Naive thymus-derived CD4-positive, alpha-beta T cell (primary cell): Measurements from ENCODE around the gene CHST13. TPM values are rescaled to one million over a fixed set of nuclear protein-coding genes. Genes with fewer than 3 reads are reported as not detected.

Source experiments
- ATAC-seq: fragments of 150-1000 bp; cut with Tn5 transposase; 2 replicates; pipeline ENCODE4 v1.10.0; 2021; ENCODE audit warnings: mild to moderate bottlenecking, moderate library complexity
- CTCF ChIA-PET: fragments of 350-600 bp; sonication (Branson Sonifier 250); formaldehyde crosslinking; loops from one replicate; lab custom pipeline; 2021; ENCODE audit warnings: antibody characterized with exemption; lab: Charles Lee
- POLR2A ChIA-PET: fragments of 350-600 bp; sonication (Branson Sonifier 250); formaldehyde crosslinking; loops from one replicate; lab custom pipeline; 2021; ENCODE audit warnings: antibody characterized with exemption, inconsistent platforms; lab: Charles Lee
- DNase-seq, 9 donors: peaks; one replicate each; pipeline versions ENCODE4 v3.0.0 to v3.0.0-alpha.2; 2020 to 2022; ENCODE audit warnings: mixed read lengths in 1 of 9
- H3K27ac ChIP-seq: one replicate; pipeline ENCODE4 v1.7.0; 2013; ENCODE audit warnings: mild to moderate bottlenecking, low read depth, low read length, moderate library complexity
- H3K27me3 ChIP-seq, 2 donors: one replicate each; pipeline ENCODE4 v1.7.0; 2013; ENCODE audit warnings: low read length in 2 of 2, mild to moderate bottlenecking in 2 of 2, moderate library complexity in 2 of 2; ENCODE audit not compliant: control insufficient read depth in 2 of 2, insufficient read depth in 2 of 2
- H3K36me3 ChIP-seq, 3 experiments: 1 replicate in 2 of 3; 2 replicates in 1 of 3; pipeline ENCODE4 v1.7.0; 2013; ENCODE audit warnings: low read length in 3 of 3, mild to moderate bottlenecking in 3 of 3, moderate library complexity in 1 of 3; ENCODE audit not compliant: insufficient read depth in 3 of 3, control insufficient read depth in 2 of 3
- H3K4me1 ChIP-seq, 2 donors: one replicate each; pipeline ENCODE4 v1.7.0; 2013; ENCODE audit warnings: low read length in 2 of 2, mild to moderate bottlenecking in 2 of 2, moderate library complexity in 1 of 2; ENCODE audit not compliant: control insufficient read depth in 2 of 2, insufficient read depth in 2 of 2
- H3K4me3 ChIP-seq: 2 replicates; pipeline ENCODE4 v1.7.0; 2013; ENCODE audit warnings: mild to moderate bottlenecking, low read length
- H3K9me3 ChIP-seq, 3 experiments: 1 replicate in 2 of 3; 2 replicates in 1 of 3; pipeline ENCODE4 v1.7.0; 2013; ENCODE audit warnings: low read length in 3 of 3; ENCODE audit not compliant: control insufficient read depth in 2 of 3
- H3K27ac Mint-ChIP-seq, 9 donors: one replicate each; pipeline ENCODE4 v1.8.0; 2020 to 2022; ENCODE audit warnings: mixed read lengths in 9 of 9, mild to moderate bottlenecking in 8 of 9, moderate library complexity in 5 of 9, inconsistent platforms in 2 of 9
- H3K27me3 Mint-ChIP-seq, 5 donors: one replicate each; pipeline ENCODE4 v1.8.0; 2021 to 2022; ENCODE audit warnings: mixed read lengths in 5 of 5, mild to moderate bottlenecking in 1 of 5
- H3K36me3 Mint-ChIP-seq, 5 donors: one replicate each; pipeline ENCODE4 v1.8.0; 2020 to 2022; ENCODE audit warnings: mixed read lengths in 5 of 5, mild to moderate bottlenecking in 3 of 5, inconsistent platforms in 1 of 5
- H3K4me1 Mint-ChIP-seq, 7 donors: one replicate each; pipeline ENCODE4 v1.8.0; 2020 to 2022; ENCODE audit warnings: mixed read lengths in 7 of 7, mild to moderate bottlenecking in 3 of 7, inconsistent platforms in 1 of 7
- H3K4me3 Mint-ChIP-seq, 10 donors: one replicate each; pipeline ENCODE4 v1.8.0; 2020 to 2022; ENCODE audit warnings: mild to moderate bottlenecking in 10 of 10, mixed read lengths in 10 of 10, moderate library complexity in 6 of 10, inconsistent platforms in 2 of 10
- H3K9me3 Mint-ChIP-seq, 11 donors: one replicate each; pipeline ENCODE4 v1.8.0; 2020 to 2022; ENCODE audit warnings: mixed read lengths in 11 of 11, mild to moderate bottlenecking in 4 of 11, inconsistent platforms in 1 of 11, moderate library complexity in 1 of 11
- intact Hi-C, 2 donors: fragments of 100-400 bp; cut with micrococcal nuclease; formaldehyde crosslinking; loops; one replicate each; pipeline ENCODE4 v1.15.1; 2023
- polyA plus RNA-seq, 2 donors: library from polyadenylated mRNA; unstranded; fragments of 300-500 nt; fragmentation: Illumina TruSeq; gene quantifications; one replicate each; pipeline ENCODE4 v1.2.3, GENCODE V29; 2021
- total RNA-seq, 6 experiments: library from RNA in 5 of 6; stranded (reverse) in 5 of 6; gene quantifications; 1 replicate in 5 of 6; 2 replicates in 1 of 6; pipeline ENCODE4 v1.2.3 and lab custom pipeline; 2021 to 2026

CHST13 gene
- total and polyA plus RNA-seq, 7 experiments from 2014 or later, result 0.21 to 3.8 (median 0.54) TPM; not detected in 3

- Mint-ChIP-seq H3K27me3 (peaks cover 12 to 23% (median 14%) of the 10 kb centered on the region in 5 donors), H3K9me3 (peaks cover 0 to 2% (median 0%) of the 10 kb centered on the region in 11 donors), H3K4me3 (no peak overlapping the region), H3K4me1 (no peaks in the 10 kb centered on the region), H3K27ac (no peak overlapping the region), H3K36me3 (no peaks in the 10 kb centered on the region)
- intact Hi-C loops, result no loop called here
- CTCF ChIA-PET, result no interaction called here
- Histone ChIP-seq H3K4me1 (no peaks in the 10 kb centered on the region), H3K4me3 (no peak overlapping the region), H3K27ac (no peak overlapping the region), H3K9me3 (no peaks in the 10 kb centered on the region), H3K36me3 (no peaks in the 10 kb centered on the region), H3K27me3 (no peaks in the 10 kb centered on the region)
- no peak for ATAC-seq
- POLR2A ChIA-PET, result no interaction called here
- DNase-seq, result no peak
Measured at GRCh38 chr3:126569390-126569975, 45.5 kb downstream of the CHST13 start.

GRCh38 chr3:126570103-126570541 is 46.2 kb downstream of the CHST13 start:
- peaks cover 0 to 2% (median 0%) of the 10 kb centered on the region in 11 donors for H3K9me3 Mint-ChIP-seq
- Histone ChIP-seq H3K4me1 (no peaks in the 10 kb centered on the region), H3K9me3 (no peaks in the 10 kb centered on the region)

GRCh38 chr3:126571078-126571477 is 47.1 kb downstream of the CHST13 start:
- Mint-ChIP-seq H3K27me3 (peaks cover 0 to 16% (median 6%) of the 10 kb centered on the region in 5 donors), H3K27ac (no peak overlapping the region), H3K4me3 (no peak overlapping the region), H3K36me3 (no peaks in the 10 kb centered on the region), H3K4me1 (no peaks in the 10 kb centered on the region), H3K9me3 (no peaks in the 10 kb centered on the region)
- ATAC-seq (no peak), DNase-seq (no peak)
- Histone ChIP-seq H3K27ac (no peak overlapping the region), H3K4me3 (no peak overlapping the region), H3K27me3 (no peaks in the 10 kb centered on the region), H3K36me3 (no peaks in the 10 kb centered on the region), H3K9me3 (no peaks in the 10 kb centered on the region), H3K4me1 (no peaks in the 10 kb centered on the region)
- CTCF ChIA-PET, result no interaction called here
- intact Hi-C loops, result no loop called here
- POLR2A ChIA-PET, result no interaction called here

More at GRCh38 chr3:126570103-126570541, 46.2 kb downstream of the CHST13 start:
- DNase-seq (no peak), ATAC-seq (no peak)
- intact Hi-C loops, result no loop called here
- Mint-ChIP-seq H3K36me3 (no peaks in the 10 kb centered on the region), H3K27me3 (peaks cover 7 to 23% (median 14%) of the 10 kb centered on the region in 5 donors), H3K4me3 (no peak overlapping the region), H3K4me1 (no peaks in the 10 kb centered on the region), H3K27ac (no peak overlapping the region)
- Histone ChIP-seq H3K27ac (no peak overlapping the region), H3K36me3 (no peaks in the 10 kb centered on the region), H3K4me3 (no peak overlapping the region), H3K27me3 (no peaks in the 10 kb centered on the region)
- CTCF ChIA-PET, result no interaction called here
- POLR2A ChIA-PET, result no interaction called here

- H3K27me3 ChIP-seq, result no peaks in the 10 kb centered on the region
- no peaks in the 10 kb centered on the region for H3K4me1 Mint-ChIP-seq
- H3K4me3 ChIP-seq, result no peak overlapping the region
- CTCF ChIA-PET, result no interaction called here
- DNase-seq, result no peak
- intact Hi-C loops, result no loop called here
- no peaks in the 10 kb centered on the region for H3K36me3 ChIP-seq
- H3K27ac ChIP-seq, result no peak overlapping the region
- no peak for ATAC-seq
- H3K27me3 Mint-ChIP-seq, result peaks cover 0 to 11% (median 5%) of the 10 kb centered on the region in 5 donors
- H3K4me3 Mint-ChIP-seq, result no peak overlapping the region
- no peaks in the 10 kb centered on the region for H3K36me3 Mint-ChIP-seq
- H3K9me3 ChIP-seq, result no peaks in the 10 kb centered on the region
- no peaks in the 10 kb centered on the region for H3K9me3 Mint-ChIP-seq
- POLR2A ChIA-PET, result no interaction called here
- no peaks in the 10 kb centered on the region for H3K4me1 ChIP-seq
- no peak overlapping the region for H3K27ac Mint-ChIP-seq
Measured at GRCh38 chr3:126573492-126574117, 49.6 kb downstream of the CHST13 start.

GRCh38 chr3:126577261-126577660 is 53.3 kb downstream of the CHST13 start:
- Mint-ChIP-seq H3K4me3 (no peak overlapping the region), H3K27me3 (peaks cover 0 to 29% (median 18%) of the 10 kb centered on the region in 5 donors), H3K9me3 (no peaks in the 10 kb centered on the region), H3K36me3 (no peaks in the 10 kb centered on the region), H3K27ac (peak overlapping the region in 1 of 9 donors; percentile 54), H3K4me1 (no peaks in the 10 kb centered on the region)
- no peak overlapping the region for H3K27ac ChIP-seq
- intact Hi-C loops, result no loop called here
- no peaks in the 10 kb centered on the region for H3K4me1 ChIP-seq
- no peak overlapping the region for H3K4me3 ChIP-seq
- no peaks in the 10 kb centered on the region for H3K27me3 ChIP-seq
- ChIA-PET CTCF (no interaction called here), POLR2A (no interaction called here)
- ATAC-seq, result no peak
- H3K9me3 ChIP-seq, result no peaks in the 10 kb centered on the region
- H3K36me3 ChIP-seq, result no peaks in the 10 kb centered on the region
- no peak for DNase-seq

GRCh38 chr3:126578702-126579101 is 54.7 kb downstream of the CHST13 start:
- no peak overlapping the region for H3K4me3 Mint-ChIP-seq
- ChIA-PET POLR2A (no interaction called here), CTCF (no interaction called here)
- H3K4me1 Mint-ChIP-seq, result no peaks in the 10 kb centered on the region
- ATAC-seq, result no peak
- DNase-seq, result no peak
- no peak overlapping the region for H3K4me3 ChIP-seq
- no peaks in the 10 kb centered on the region for H3K36me3 ChIP-seq
- no peak overlapping the region for H3K27ac Mint-ChIP-seq
- no peak overlapping the region for H3K27ac ChIP-seq
- no peaks in the 10 kb centered on the region for H3K4me1 ChIP-seq
- no peaks in the 10 kb centered on the region for H3K9me3 ChIP-seq
- H3K9me3 Mint-ChIP-seq, result no peaks in the 10 kb centered on the region
- no peaks in the 10 kb centered on the region for H3K36me3 Mint-ChIP-seq
- H3K27me3 Mint-ChIP-seq, result peaks cover 0 to 24% (median 19%) of the 10 kb centered on the region in 5 donors
- intact Hi-C loops, result no loop called here
- no peaks in the 10 kb centered on the region for H3K27me3 ChIP-seq

- peaks cover 0 to 23% (median 18%) of the 10 kb centered on the region in 5 donors for H3K27me3 Mint-ChIP-seq
Measured at GRCh38 chr3:126580746-126581145, 56.8 kb downstream of the CHST13 start.

More at GRCh38 chr3:126580746-126581145, 56.8 kb downstream of the CHST13 start:
- DNase-seq (no peak), ATAC-seq (no peak)
- intact Hi-C loops, result no loop called here
- Mint-ChIP-seq H3K36me3 (no peaks in the 10 kb centered on the region), H3K9me3 (peaks cover 0 to 9% (median 0%) of the 10 kb centered on the region in 11 donors), H3K4me1 (no peaks in the 10 kb centered on the region), H3K4me3 (no peak overlapping the region), H3K27ac (no peak overlapping the region)
- POLR2A ChIA-PET, result no interaction called here
- no peaks in the 10 kb centered on the region for H3K9me3 ChIP-seq
- H3K36me3 ChIP-seq, result no peaks in the 10 kb centered on the region
- no peak overlapping the region for H3K27ac ChIP-seq
- no peaks in the 10 kb centered on the region for H3K4me1 ChIP-seq
- CTCF ChIA-PET, result no interaction called here
- no peaks in the 10 kb centered on the region for H3K27me3 ChIP-seq
- no peak overlapping the region for H3K4me3 ChIP-seq
